GM21786 (cell line): ENCODE results near the gene RDH12.
"Not testable (repeated sequence)": the region's sequence is repeated elsewhere in the genome, so short reads cannot be mapped to it uniquely, and the experiment has no call there.

ENCODE experiments used
- ATAC-seq: cut with Tn5 transposase; IDR thresholded peaks from one replicate; pipeline ENCODE4 v1.9.1; 2021; ENCODE audit not compliant: unreplicated experiment

RDH12 gene

DNA sequence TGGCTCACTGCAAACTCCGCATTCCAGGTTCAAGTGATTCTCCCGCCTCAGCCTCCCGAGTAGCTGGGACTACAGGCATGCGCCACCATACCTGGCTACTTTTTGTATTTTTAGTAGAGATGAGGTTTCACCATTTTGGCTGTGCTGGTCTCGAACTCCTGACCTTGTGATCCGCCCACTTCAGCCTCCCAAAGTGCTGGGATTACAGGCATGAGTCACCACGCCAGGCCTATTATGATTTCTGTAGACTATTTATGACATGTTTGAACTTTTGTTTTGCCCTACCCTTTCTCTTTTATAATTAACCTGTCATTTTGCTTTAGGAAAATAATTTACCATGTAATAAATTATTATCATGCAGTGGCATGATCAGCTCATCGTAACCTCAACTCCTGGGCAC lies at the start of gene RDH12:
Gene RDH12, plus strand, starts transcription at position 395 of the 400 bp plus-strand sequence. CDS start 20,757 bp downstream, outside the sequence.
- ATAC-seq, result not testable (repeated sequence)

- no peak for ATAC-seq
Measured at GRCh38 chr14:67652189-67652588, 49.5 kb upstream of the RDH12 start.

DNA sequence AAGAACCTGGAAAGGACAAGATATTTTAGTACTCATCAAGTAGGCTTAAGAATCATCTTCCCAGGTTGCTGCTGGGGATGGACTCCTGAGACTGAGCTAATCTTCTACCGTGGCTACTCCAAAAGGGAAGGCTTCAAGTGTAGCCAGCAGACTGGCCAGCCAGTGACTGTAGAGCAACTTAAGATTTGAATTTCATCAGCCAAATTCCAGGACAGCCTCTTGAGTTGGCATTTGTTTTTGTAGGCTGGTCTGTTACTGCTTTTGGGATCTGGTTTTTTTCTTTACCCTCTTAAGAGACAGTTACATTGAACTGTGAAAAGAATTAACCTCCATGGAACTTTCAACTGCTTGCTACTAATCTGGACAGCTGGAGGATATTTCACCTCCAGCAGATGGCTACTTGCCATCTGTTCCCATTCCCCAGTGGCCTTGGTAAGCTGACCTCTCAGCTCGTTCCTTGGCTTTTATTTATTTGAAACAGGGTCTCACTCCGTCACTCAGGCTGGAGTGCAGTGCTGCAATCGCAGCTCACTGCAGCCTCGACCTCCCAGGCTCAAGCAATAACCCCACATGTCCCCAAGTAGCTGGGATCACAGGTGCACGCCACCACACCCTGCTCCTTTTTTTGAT lies 47.9 kb upstream of the RDH12 start:
- no peak for ATAC-seq

DNA sequence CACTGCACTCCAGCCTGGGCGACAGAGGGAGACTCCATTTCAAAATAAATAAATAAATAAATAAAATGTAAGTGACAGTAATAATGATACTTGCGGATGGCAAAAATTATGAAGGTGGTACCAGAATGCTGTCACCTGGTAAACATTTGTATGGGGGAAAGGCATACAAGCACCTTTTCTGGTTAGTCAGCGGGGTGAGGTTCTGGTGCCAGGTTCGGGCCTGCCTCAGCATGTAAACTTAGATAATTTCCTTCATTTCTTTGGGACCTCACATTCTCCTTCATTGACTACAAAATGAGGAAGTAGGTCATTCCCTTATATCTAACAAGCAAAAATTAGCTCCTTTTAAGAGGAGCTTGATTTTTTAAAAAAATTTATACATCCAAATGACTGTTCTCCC lies 38.1 kb upstream of the RDH12 start:
- no peak for ATAC-seq

DNA sequence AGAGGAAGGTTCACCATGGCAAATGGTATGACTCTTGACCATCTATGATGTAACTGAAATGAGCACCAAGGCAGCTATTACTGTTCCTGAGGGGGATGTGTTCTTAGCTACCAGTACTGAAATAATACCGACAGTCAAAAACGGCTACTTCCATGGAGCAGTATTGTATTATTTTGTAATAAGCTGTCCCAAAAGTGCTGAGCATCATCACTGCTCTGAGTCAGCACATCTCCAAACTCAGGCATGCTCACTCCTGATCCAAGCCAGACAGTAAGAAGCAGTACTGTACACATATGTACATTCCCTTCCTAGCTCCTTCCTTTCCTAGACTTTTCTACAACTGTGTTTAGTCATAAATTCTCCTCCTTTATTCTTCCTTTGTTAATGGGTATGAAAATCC lies 35.8 kb upstream of the RDH12 start:
- no peak for ATAC-seq

DNA sequence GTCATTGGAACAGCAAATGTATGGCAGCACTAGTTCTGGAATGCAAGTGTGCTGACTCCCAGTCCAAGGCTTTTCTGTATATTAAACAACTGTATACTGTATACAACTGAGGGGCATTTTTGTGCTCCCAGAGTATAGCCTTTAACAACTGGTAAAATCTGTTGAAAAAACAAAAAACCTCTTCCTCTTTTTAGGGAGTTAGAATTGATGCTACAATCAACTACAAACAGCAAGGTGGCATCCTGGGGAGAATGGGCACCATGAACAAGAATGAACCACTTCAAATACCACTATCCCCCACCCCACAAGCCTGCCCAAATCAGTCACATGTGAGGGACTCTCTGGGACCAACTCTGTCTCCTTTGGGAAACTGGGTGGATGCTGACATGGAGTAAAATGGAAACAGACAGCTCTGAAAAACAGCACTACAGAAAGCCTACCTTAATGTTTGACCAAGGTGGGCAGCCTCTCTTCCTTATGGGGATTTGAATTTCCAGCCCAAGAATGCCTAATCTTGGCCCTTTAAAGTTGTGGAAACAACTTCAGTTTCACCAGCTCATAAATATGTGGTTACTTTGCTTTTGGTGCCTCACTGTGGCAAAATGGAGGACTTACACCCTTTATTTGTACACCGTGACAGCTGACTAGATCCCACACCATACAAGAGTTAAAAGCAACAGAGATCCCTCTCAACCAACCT lies 34.8 kb upstream of the RDH12 start:
- no peak for ATAC-seq

- no peak for ATAC-seq
Measured at GRCh38 chr14:67668559-67668958, 33.1 kb upstream of the RDH12 start.

DNA sequence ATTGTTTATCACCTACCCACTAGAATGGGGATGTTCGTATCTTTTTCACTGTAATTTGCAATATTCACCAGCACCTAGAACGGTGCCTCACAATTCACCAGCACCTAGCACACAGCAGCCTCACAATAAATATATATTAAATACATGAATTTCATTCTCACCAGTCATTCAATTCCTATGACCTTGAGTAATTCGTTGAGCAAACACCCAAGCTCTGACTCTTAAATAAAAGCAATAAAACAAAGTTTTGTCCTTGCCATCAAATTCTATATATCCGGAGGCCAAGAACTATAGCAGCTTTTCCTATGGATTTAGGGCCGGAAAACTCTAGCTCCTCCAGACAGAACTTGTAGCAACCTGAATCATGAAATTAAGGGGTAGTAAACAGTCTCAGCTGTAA lies 28.2 kb upstream of the RDH12 start:
- ATAC-seq, result no peak

DNA sequence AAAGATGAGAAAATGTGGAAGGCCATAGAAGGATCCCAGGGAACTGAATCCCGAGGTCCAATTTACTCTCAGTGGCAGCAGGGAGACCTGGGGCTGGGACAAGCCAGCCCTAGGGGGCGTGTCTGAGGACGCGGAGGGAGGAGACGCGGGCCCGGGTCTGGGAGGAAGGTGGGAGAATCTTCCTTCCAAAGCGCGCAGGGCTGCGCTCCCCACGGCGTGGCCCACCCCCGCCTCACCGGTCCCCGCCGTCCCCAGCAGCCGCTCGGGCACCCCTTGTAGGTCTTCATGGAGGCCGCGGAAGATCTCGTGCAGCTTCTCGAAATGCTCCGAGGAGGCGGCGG lies 27.6 kb upstream of the RDH12 start:
- peak; percentile 51 for ATAC-seq

- ATAC-seq, result peak; percentile 86
Measured at GRCh38 chr14:67674480-67675218, 27.0 kb upstream of the RDH12 start, which contains the start of gene VTI1B. TSS of gene VTI1B (minus strand) at chr14:67674632. CDS start at chr14:67674489, 143 bp downstream.

- ATAC-seq, result no peak
Measured at GRCh38 chr14:67675219-67675582, 26.5 kb upstream of the RDH12 start.

GRCh38 chr14:67679006-67679405 lies 22.7 kb upstream of the RDH12 start:
- ATAC-seq, result no peak

DNA sequence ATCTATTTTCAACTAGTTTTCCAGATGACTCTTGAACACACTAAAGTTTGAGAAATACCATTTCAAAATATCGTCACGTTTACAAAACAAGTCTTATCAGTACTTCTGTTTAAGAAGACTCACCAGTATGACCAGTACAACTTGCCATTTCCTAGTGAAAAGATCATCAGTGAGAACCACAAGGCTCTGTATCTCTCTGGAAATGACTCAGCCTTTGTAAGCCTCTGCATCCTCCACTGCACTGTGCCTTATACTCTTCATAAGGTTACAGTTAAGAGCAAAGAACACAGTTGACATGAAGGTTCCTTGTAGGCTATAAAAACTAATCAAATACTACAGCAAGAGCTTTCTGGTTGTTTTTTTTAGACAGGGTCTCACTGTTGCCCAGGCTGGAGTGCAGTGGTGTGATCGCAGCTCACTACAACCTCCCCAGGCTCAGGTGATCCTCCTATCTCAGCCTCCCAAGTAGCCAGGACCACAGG lies 21.5 kb upstream of the RDH12 start:
- peak; percentile 99 for ATAC-seq

GRCh38 chr14:67680941-67681340 lies 20.7 kb upstream of the RDH12 start:
- ATAC-seq, result no peak

DNA sequence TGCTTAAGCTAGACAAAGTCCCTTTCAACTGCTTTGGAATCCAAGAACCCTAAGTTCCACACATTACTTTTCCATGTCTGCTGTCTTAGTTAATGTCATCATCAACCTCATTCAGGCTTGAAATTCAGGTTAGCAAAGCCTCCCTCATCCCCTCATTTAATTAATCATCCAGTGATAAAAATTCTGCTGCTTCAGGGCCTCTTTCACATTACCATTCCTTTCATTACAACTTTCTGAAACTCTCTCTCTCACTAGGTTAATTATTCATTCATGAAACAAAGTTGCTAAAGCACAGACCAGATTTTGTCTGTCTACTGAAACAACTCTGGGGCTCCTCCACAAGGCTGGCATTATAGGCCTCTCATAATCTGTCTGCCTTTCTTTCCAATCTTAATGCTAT lies 17.8 kb upstream of the RDH12 start:
- ATAC-seq, result no peak

DNA sequence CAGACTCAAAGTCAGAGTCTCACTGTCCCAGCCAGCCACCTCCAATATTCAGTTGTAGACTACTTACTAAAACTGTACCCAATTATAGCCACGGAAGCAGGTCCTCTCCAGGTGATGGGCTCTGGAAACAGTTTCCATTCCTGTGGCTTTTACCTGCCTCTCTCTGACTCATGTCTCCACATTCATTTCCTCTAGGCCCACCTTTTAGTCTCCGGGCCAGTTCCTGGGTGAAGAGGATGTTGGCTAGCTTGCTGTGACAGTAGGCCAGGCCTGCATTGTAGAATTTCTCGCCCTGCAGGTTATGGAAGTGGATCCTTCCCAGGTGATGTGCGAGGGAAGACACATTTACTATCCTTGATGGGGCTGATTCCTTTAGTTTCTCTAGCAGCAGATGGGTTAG lies 11.7 kb upstream of the RDH12 start:
- ATAC-seq, result no peak

- ATAC-seq, result peak; percentile 89
Measured at GRCh38 chr14:67694791-67695393, 6.8 kb upstream of the RDH12 start.

DNA sequence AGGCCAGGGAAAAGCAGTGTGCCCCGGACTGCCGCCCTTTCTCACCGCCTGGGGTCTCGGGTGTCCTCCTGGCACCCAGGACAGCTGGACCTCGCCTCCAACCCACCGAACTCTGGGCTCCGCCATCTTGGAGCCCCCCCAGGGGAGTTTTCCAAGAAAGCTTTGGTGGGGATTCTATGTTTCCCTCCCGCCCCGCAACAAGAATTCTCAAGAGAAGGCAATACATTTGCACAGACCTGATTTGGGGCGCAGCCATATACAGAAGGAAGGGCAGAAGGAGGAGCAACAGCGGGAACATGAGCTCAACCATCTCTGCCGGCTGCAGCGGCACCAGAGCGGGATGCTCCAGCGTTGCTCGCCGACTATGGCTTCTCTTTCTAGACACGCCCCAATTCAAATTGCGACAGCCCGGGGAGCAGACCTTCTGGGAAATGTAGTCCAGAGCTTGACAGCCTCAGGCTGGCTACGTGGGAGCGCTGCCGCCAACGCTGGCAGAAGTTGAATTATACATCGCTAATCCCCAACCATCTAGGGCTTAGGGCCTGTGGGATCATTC lies 6.2 kb upstream of the RDH12 start, which contains the start of gene RDH11:
Gene RDH11, minus strand, starts transcription at position 371 of the 556 bp plus-strand sequence. Its CDS starts 61 bp downstream, at position 310.
- ATAC-seq, result peak; percentile 75

DNA sequence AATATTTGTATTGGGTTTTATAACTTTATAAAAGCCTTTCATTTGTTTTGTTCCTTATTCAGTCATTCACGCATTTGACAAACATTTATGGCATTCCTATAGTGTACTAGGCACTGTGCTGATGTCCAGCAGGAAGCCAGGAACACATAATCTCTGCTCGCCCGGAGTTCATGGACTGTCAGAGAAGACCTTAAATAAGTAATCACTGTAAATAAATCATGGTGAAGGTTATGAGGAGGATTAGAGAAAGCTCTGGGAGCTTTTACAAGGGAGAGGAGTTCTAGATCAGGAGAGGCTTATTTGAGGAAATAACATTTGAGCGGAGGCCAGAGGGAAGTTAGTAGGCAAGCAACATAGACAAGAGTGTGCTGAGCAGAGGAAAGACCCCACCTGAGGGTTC lies 4.7 kb upstream of the RDH12 start:
- ATAC-seq, result no peak

DNA sequence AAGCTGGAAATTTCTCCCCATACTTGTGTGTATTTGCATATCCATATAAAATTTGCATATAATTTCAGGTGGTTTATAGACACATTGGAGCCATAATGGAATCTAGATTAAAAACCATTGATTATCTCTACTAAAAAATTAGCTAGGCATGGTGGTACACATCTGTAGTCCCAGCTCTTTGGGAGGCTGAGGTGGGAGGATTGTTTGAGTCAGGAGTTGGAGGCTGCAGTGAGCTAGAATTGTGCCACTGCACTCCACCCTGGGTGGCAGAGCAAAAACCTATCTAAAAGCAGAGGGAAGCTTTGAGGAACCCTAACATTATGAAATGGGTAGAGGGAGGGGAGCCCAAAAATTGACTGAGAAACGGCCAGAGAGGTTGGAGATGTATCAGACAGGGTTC lies 3.5 kb upstream of the RDH12 start:
- ATAC-seq, result no peak

- no peak for ATAC-seq
Measured at GRCh38 chr14:67703997-67704396, 2.3 kb downstream of the RDH12 start.
